ENCODE results near the gene PTPRN2. TPM values are rescaled to one million over a fixed set of nuclear protein-coding genes. Genes with fewer than 3 reads are reported as not detected.

Gene PTPRN2
- total and polyA plus RNA-seq, 2 of the 13 experiments (the other 11 are each of a cell fraction or from before 2014, with no cell fraction given): 2.5 to 24.2 TPM

DNA sequence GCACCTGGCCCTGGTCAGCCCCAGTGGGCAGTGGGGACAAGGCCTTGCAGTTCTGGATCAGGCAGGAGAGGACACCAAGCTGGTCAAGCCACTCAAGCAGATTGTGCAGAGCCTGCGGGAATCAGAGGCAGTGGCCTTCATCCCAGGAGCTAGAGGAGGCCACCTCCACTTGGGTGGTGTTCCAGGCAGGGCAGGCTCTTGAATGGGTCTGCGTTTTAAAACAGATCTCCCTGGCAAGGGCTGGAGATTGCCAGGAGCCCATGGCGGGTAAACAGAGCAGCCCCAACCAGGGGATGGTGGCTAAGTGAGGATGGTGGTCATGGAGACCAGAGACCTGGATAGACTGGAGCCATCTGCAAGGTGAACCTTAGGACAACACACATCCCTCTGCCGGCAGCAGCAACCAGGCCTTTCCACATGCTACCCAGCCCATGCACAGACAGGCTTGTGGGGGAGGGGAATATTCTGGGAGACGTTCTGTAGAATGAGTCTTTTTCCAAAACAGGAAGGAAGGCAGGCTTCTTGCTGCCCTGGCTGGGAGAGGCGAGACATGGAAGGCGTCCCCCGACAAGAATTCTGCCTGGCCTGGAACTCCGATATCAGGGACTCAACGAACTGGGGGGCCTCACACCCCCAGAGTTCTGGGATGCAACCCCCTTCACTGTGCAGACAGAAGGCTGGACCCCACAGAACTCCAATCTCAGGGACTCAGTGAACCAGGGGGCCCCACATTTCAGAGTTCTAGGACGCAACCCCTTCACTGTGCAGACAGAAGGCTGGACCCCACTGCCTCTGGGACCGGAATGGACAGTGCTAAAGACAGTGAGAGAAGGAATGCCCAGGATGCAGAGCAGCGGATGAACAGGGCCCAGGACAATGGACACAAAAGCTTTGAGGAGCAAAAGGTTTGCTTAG lies 264.8 kb downstream of the PTPRN2 start:
- in situ Hi-C loops (cut with HindIII; ENCODE audit: extremely low pct_ligation_motif_present, low pct_unique_long_range_greater_than_20kb): no loop called here
- no peak for DNase-seq (ENCODE audit: low spot score)
- BruUV-seq (replicated peaks): no TSS peak
- Histone ChIP-seq H3K27ac (ENCODE audit: extremely low read length, insufficient read depth, low read length) (no peak overlapping the region), H3K9me3 (ENCODE audit: low read length) (no peaks in the 10 kb centered on the region), H3K27me3 (ENCODE audit: control insufficient read depth in 1 of 2, insufficient read depth in 2 of 2, low read length in 2 of 2) (no peaks in the 10 kb centered on the region), H3K36me3 (replicated peaks in 1 of 2; ENCODE audit: control insufficient read depth in 1 of 2, insufficient read depth in 2 of 2, low read length in 2 of 2) (no peaks in the 10 kb centered on the region; a peak in 1 of 5 replicates), H3K9ac (ENCODE audit: insufficient read depth, low read depth, low read length) (no peak overlapping the region), H2AFZ (ENCODE audit: low read length) (no peak overlapping the region), H3K4me2 (ENCODE audit: low read depth, low read length) (no peak overlapping the region), H3K4me1 (ENCODE audit: insufficient read depth, low read length) (no peaks in the 10 kb centered on the region), H4K20me1 (ENCODE audit: insufficient read depth, low read length) (peaks cover 42% of the 10 kb centered on the region), H3K79me2 (ENCODE audit: insufficient read depth, low read length) (no peaks in the 10 kb centered on the region), H3K4me3 (replicated peaks in 1 of 3; ENCODE audit: insufficient read depth in 1 of 3, low read depth in 2 of 3, low read length in 3 of 3) (no peak overlapping the region)
- no peak for FAIRE-seq
- WGBS (ENCODE audit: low lambda C conversion rate): 77% methylated on average over 8 of the region's 13 CpGs
- no peak for ATAC-seq
- ChIA-PET CTCF (ENCODE audit: low intra/inter-chr PET ratio, low total read pairs) (no interaction called here), POLR2A (no interaction called here)
- TF ChIP-seq ZC3H4 (CRISPR knock-in tag; IDR thresholded peaks at IDR 0.05; ENCODE audit: borderline replicate concordance) (no peak), SRSF9 (IDR thresholded peaks at IDR 0.05; ENCODE audit: borderline replicate concordance, insufficient read depth, low read depth, low read length, poor library complexity, severe bottlenecking) (no peak), ZBTB7A (CRISPR knock-in tag; IDR thresholded peaks at IDR 0.05) (no peak), ZNF225 (CRISPR knock-in tag; IDR thresholded peaks at IDR 0.05) (no peak), ZNF556 (CRISPR knock-in tag; IDR thresholded peaks at IDR 0.05; ENCODE audit: borderline replicate concordance) (no peak), RFXANK (CRISPR knock-in tag; IDR thresholded peaks at IDR 0.05) (no peak), SP1 (IDR thresholded peaks at IDR 0.05) (no peak), SP1 (CRISPR knock-in tag; IDR thresholded peaks at IDR 0.05) (no peak), ZNF317 (CRISPR knock-in tag; IDR thresholded peaks at IDR 0.05) (no peak), ATF1 (CRISPR knock-in tag; IDR thresholded peaks at IDR 0.05) (no peak), ZBTB42 (CRISPR knock-in tag; IDR thresholded peaks at IDR 0.05) (no peak)
- intact Hi-C loops (cut with micrococcal nuclease; ENCODE audit: unreplicated experiment): no loop called here
